Suprapubic skin (tissue), 4 donors: ENCODE measurements around the gene TSEN54. TPM values are rescaled to one million over a fixed set of nuclear protein-coding genes. Genes with fewer than 3 reads are reported as not detected.

Experiments used
- DNase-seq, 2 donors: peaks; one replicate each; pipeline ENCODE4 v3.0.0-alpha.2; 2019; ENCODE audit warnings: low spot score in 2 of 2
- H3K27ac ChIP-seq: fragments of 200-600 bp; sonication (generic); one replicate; pipeline ENCODE4 v1.5.1; 2019
- H3K27me3 ChIP-seq: fragments of 200-600 bp; sonication (generic); one replicate; pipeline ENCODE4 v1.5.1; 2019
- H3K36me3 ChIP-seq: fragments of 200-600 bp; sonication (generic); one replicate; pipeline ENCODE4 v1.5.1; 2019
- H3K4me1 ChIP-seq: fragments of 200-600 bp; sonication (generic); one replicate; pipeline ENCODE4 v1.5.1; 2019
- H3K4me3 ChIP-seq: fragments of 200-600 bp; sonication (generic); one replicate; pipeline ENCODE4 v1.5.1; 2019; ENCODE audit warnings: mild to moderate bottlenecking
- H3K9me3 ChIP-seq: fragments of 200-600 bp; sonication (generic); one replicate; pipeline ENCODE4 v1.5.1; 2019
- CTCF ChIP-seq, 2 donors: fragments of 200-600 bp in 1 of 2; fragments of 450-650 bp in 1 of 2; sonication (generic) in 1 of 2; IDR thresholded peaks; one replicate each; pipeline ENCODE4 v1.5.1; 2016 to 2019; ENCODE audit warnings: antibody characterized with exemption in 2 of 2, mild to moderate bottlenecking in 1 of 2, moderate library complexity in 1 of 2
- EP300 ChIP-seq: sonication (generic); formaldehyde crosslinking; IDR thresholded peaks from one replicate; pipeline ENCODE4 v1.6.1; 2017; ENCODE audit warnings: antibody characterized with exemption
- POLR2A ChIP-seq, 2 donors: fragments of 450-650 bp; IDR thresholded peaks; one replicate each; pipeline ENCODE4 v1.6.1; 2017; ENCODE audit warnings: antibody characterized with exemption in 2 of 2, mild to moderate bottlenecking in 2 of 2, moderate library complexity in 2 of 2
- POLR2AphosphoS5 ChIP-seq, 3 donors: sonication (generic); formaldehyde crosslinking; IDR thresholded peaks; one replicate each; pipeline ENCODE4 v1.6.1; 2017; ENCODE audit warnings: antibody characterized with exemption in 3 of 3
- WGBS: methylation state at CpG from one replicate; pipeline ENCODE4 v1.1.5; 2018; 5-methylcytosine and 5-hydroxymethylcytosine counted together
- total RNA-seq, 4 donors: library from RNA; depleted of rRNA; stranded (reverse); fragments of >200 nt; gene quantifications; one replicate each; pipeline ENCODE4 v1.1.0, GENCODE V29; 2016

TSEN54 gene
- total RNA-seq, 4 donors from 2014 or later = 53.9 to 73.5 (median 62.9) TPM

GRCh38 chr17:75502072-75502720 lies 14.1 kb upstream of the TSEN54 start:
- H3K9me3 ChIP-seq = no peaks in the 10 kb centered on the region
- peak in 1 of 2 donors; percentile 62 for DNase-seq
- H3K4me3 ChIP-seq = no peak overlapping the region
- H3K27ac ChIP-seq = peak overlapping the region; percentile 37
- WGBS = 91% methylated on average over 21 of the region's 40 CpGs
- no peaks in the 10 kb centered on the region for H3K27me3 ChIP-seq
- TF ChIP-seq EP300 = no peak
- no peak for TF ChIP-seq POLR2AphosphoS5 (IDR thresholded peaks at IDR 0.05)
- no peak for TF ChIP-seq CTCF (IDR thresholded peaks at IDR 0.05)
- no peak for TF ChIP-seq POLR2A (IDR thresholded peaks at IDR 0.05)
- H3K4me1 ChIP-seq = peaks cover 6% of the 10 kb centered on the region
- peaks cover 92% of the 10 kb centered on the region for H3K36me3 ChIP-seq

DNA sequence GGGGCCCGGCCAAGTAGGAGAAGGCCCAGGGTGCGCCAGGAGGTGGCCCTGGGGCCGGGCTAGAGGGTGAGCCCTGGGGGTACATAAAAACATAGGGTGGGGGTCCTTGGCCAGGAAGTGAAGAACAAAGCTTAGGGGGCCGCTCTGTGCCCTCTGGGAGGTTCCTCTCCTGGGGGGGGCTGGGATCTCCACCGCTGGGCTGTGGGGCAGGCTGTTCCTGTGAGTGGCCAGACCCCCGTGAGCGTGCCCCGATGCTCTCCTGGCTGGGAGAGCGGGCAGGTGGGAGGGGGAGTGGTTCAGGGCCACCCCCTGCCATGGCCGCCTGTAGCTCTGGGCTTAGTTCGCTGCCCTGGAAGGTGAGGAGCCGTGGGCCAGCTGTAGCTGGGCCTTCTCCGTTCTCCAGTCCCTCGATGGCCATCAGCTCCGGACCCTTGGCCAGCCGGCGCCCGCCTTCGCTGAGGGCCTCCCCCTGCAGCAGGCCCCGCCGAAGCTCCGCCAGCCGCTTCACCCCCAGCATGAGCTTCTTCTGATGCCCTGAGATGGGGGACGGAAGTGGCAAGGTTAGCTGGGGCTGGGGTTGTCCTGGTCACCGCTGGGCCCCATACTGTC lies 13.5 kb upstream of the TSEN54 start:
- H3K27me3 ChIP-seq = no peaks in the 10 kb centered on the region
- peaks cover 6% of the 10 kb centered on the region for H3K4me1 ChIP-seq
- peak in 1 of 2 donors; percentile 61 for DNase-seq
- 93% methylated on average over 10 of the region's 25 CpGs for WGBS
- TF ChIP-seq POLR2A (IDR thresholded peaks at IDR 0.05) (no peak), EP300 (no peak), CTCF (IDR thresholded peaks at IDR 0.05) (no peak), POLR2AphosphoS5 (IDR thresholded peaks at IDR 0.05) (no peak)
- no peak overlapping the region for H3K27ac ChIP-seq
- peaks cover 93% of the 10 kb centered on the region for H3K36me3 ChIP-seq
- H3K4me3 ChIP-seq = no peak overlapping the region
- no peaks in the 10 kb centered on the region for H3K9me3 ChIP-seq

DNA sequence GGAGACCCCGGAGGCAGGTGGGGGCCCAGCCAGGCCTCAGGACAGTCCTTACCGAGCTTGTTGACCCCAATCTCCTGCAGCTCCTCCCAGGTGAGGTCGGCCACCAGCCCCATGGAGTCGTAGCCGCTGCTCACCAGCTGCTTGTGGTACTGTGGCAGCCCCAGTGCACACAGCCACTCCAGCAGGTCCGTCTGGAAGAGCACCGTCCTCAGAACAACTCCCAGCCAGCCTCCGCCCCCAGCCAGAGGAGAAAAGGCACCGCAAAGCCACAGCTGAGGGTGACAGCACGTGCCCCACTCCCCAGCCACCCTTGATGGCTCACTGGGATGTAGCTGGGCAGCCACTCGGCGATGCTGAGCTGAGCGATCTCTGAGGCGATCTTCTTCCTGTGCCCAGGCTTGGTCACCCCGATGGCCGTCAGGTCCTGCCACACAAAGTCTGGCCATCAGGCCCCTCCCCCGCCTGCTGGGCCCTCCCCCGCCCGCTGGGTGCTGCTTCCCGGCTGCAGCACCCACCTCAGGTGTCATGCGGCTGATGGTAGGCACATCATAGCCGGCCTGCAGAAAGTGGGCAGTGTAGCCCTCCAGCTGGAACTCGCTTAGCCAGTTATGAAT lies 12.9 kb upstream of the TSEN54 start:
- WGBS = 78% methylated on average over 6 of the region's 23 CpGs
- no peak for TF ChIP-seq POLR2A (IDR thresholded peaks at IDR 0.05)
- no peak for TF ChIP-seq CTCF (IDR thresholded peaks at IDR 0.05)
- TF ChIP-seq EP300 = no peak
- no peak for TF ChIP-seq POLR2AphosphoS5 (IDR thresholded peaks at IDR 0.05)
- Histone ChIP-seq H3K4me1 (peaks cover 6% of the 10 kb centered on the region), H3K27ac (no peak overlapping the region), H3K27me3 (no peaks in the 10 kb centered on the region), H3K9me3 (no peaks in the 10 kb centered on the region), H3K4me3 (no peak overlapping the region), H3K36me3 (peaks cover 87% of the 10 kb centered on the region)
- no peak for DNase-seq

GRCh38 chr17:75503976-75504346 lies 12.4 kb upstream of the TSEN54 start:
- peaks cover 84% of the 10 kb centered on the region for H3K36me3 ChIP-seq
- DNase-seq = peak in 1 of 2 donors; percentile 64

More at GRCh38 chr17:75503976-75504346, 12.4 kb upstream of the TSEN54 start:
- Histone ChIP-seq H3K27me3 (no peaks in the 10 kb centered on the region), H3K4me3 (no peak overlapping the region), H3K27ac (no peak overlapping the region), H3K4me1 (peaks cover 9% of the 10 kb centered on the region), H3K9me3 (no peaks in the 10 kb centered on the region)
- TF ChIP-seq CTCF (IDR thresholded peaks at IDR 0.05) (no peak), POLR2AphosphoS5 (IDR thresholded peaks at IDR 0.05) (no peak), EP300 (no peak), POLR2A (IDR thresholded peaks at IDR 0.05) (no peak)
- no CpG with 5 or more reads among the region's 13 CpGs for whole genome bisulfite sequencing
